ENCODE results near the gene C2CD2L.

- no peak for TF ChIP-seq FOXA1 (IDR thresholded peaks at IDR 0.05)
- no peak for TF ChIP-seq HDGF (IDR thresholded peaks at IDR 0.05; ENCODE audit: borderline replicate concordance)
Measured at GRCh38 chr11:119085437-119085847, 21.7 kb upstream of the C2CD2L start.
